Thyroid gland (tissue), 4 donors: ENCODE data around the gene JKAMP.

Source experiments
- POLR2A ChIP-seq, 2 donors: fragments of 450-650 bp; IDR thresholded peaks; one replicate each; pipeline ENCODE4 v1.6.1; 2017; ENCODE audit warnings: antibody characterized with exemption in 2 of 2, mild to moderate bottlenecking in 2 of 2, moderate library complexity in 1 of 2
- TF ChIP-seq, protein P1 (sequence below), 6 experiments: fragments of 200-600 bp in 3 of 6; fragments of 450-650 bp in 3 of 6; sonication (generic) in 3 of 6; IDR thresholded peaks; one replicate each; pipeline ENCODE4 v1.5.1; 2016 to 2019; ENCODE audit warnings: antibody characterized with exemption in 6 of 6, mild to moderate bottlenecking in 2 of 6, inconsistent platforms in 1 of 6, moderate library complexity in 1 of 6

DNA sequence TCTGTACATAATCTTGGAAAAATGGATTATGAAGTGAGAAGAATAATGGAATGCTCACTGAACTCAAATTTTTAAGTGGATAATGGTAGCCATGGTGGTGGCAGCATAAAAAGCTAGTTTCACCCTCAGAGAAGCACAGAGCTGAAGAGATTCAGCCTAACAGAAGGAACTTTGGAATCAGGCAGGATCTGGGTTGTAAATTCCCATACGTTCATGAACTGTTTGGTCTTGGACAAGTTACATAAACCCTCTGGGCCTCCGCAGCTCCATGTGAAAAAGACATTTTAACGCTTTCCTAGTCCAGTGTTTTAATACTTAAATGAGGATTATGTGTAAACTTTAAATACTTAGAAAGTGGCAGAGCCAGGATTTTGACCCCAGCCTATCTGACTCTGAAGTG is 26.6 kb downstream of the JKAMP start:
- TF ChIP-seq POLR2A (IDR thresholded peaks at IDR 0.05): no peak
- TF ChIP-seq, protein P1, sequence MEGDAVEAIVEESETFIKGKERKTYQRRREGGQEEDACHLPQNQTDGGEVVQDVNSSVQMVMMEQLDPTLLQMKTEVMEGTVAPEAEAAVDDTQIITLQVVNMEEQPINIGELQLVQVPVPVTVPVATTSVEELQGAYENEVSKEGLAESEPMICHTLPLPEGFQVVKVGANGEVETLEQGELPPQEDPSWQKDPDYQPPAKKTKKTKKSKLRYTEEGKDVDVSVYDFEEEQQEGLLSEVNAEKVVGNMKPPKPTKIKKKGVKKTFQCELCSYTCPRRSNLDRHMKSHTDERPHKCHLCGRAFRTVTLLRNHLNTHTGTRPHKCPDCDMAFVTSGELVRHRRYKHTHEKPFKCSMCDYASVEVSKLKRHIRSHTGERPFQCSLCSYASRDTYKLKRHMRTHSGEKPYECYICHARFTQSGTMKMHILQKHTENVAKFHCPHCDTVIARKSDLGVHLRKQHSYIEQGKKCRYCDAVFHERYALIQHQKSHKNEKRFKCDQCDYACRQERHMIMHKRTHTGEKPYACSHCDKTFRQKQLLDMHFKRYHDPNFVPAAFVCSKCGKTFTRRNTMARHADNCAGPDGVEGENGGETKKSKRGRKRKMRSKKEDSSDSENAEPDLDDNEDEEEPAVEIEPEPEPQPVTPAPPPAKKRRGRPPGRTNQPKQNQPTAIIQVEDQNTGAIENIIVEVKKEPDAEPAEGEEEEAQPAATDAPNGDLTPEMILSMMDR (IDR thresholded peaks at IDR 0.05): no peak
